Parietal lobe (tissue), 2 donors: ENCODE measurements around the gene PODN. TPM values are rescaled to one million over a fixed set of nuclear protein-coding genes. Genes with fewer than 3 reads are reported as not detected.

Experiments used
- small RNA-seq: library from RNA; depleted of rRNA; stranded (forward); fragments of <200 nt; gene quantifications from one replicate; pipeline ENCODE3, GENCODE V24; 2014; ENCODE audit warnings: low replicate concordance
- total RNA-seq: library from RNA; depleted of rRNA; stranded (reverse); fragments of >200 nt; gene quantifications from one replicate; pipeline ENCODE4 v1.2.3, GENCODE V29; 2014

Gene PODN, protein sequence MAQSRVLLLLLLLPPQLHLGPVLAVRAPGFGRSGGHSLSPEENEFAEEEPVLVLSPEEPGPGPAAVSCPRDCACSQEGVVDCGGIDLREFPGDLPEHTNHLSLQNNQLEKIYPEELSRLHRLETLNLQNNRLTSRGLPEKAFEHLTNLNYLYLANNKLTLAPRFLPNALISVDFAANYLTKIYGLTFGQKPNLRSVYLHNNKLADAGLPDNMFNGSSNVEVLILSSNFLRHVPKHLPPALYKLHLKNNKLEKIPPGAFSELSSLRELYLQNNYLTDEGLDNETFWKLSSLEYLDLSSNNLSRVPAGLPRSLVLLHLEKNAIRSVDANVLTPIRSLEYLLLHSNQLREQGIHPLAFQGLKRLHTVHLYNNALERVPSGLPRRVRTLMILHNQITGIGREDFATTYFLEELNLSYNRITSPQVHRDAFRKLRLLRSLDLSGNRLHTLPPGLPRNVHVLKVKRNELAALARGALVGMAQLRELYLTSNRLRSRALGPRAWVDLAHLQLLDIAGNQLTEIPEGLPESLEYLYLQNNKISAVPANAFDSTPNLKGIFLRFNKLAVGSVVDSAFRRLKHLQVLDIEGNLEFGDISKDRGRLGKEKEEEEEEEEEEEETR
- total RNA-seq = 0.94 TPM

DNA sequence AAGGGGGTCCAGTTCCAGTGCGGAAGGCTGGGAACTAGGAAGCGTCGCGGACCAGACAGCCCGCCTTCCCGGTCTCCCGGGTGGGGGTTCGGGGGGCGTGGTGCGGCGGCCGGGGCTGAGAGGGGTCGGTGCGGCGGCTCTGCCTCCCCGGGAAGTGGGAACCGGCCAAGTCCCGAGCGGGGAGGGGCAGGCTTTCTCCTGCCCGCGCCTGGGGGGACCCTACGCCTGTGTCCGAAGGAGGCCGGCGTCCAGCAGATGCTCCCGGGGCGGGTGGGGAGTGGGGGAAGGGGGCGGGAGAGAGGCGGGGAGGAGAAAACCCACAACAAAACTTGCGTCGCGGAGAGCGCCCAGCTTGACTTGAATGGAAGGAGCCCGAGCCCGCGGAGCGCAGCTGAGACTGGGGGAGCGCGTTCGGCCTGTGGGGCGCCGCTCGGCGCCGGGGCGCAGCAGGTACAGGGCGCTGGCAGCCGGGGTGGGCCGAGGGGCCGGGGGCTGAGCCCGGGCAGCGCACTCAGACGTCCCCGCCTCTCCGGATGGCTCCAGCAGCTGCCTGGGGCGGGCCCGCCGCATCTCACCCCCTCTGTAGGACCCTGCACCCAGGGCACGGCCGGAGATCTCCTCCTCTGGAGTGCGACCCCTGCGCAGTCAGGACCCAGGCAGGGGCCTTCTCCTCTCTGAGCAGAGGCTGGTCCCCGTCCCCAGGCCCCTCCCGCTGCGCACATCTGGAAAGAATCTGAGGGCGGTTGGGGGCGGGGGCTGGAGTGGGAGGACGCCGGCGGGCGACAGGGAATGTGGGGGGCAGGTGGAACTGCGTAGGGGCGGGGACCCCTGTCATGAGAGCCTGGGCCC, at the start of gene PODN:
TSS of gene PODN (plus strand) at position 355 of the 849 bp plus-strand sequence. CDS start 7,643 bp downstream, outside the sequence.

Small RNA genes lying within 50 kb of the gene (small RNA-seq; reads per million reads assigned to genes)
- not detected for gene HIGD1AP11

Other genes starting within 250 kb of the PODN start
- 0.31 TPM for gene ZYG11A, start 219.5 kb upstream of the PODN start, total RNA-seq
- gene ECHDC2, start 140.5 kb upstream of the PODN start, total RNA-seq = 13.8 TPM
- gene SCP2, start 134.9 kb upstream of the PODN start, total RNA-seq = 48.5 TPM
- not detected for gene SLC1A7, start 80.4 kb downstream of the PODN start, total RNA-seq
- gene CPT2, start 134.6 kb downstream of the PODN start, total RNA-seq = 5.0 TPM
- 61.3 TPM for gene CZIB, start 158.4 kb downstream of the PODN start, total RNA-seq
- gene MAGOH, start 176.3 kb downstream of the PODN start, total RNA-seq = 17.5 TPM